HG02610 (cell line): ENCODE data around the gene ABHD16B.
"Not testable (repeated sequence)": the region's sequence is repeated elsewhere in the genome, so short reads cannot be mapped to it uniquely, and the experiment has no call there.

Experiments used
- ATAC-seq: cut with Tn5 transposase; IDR thresholded peaks from one replicate; pipeline ENCODE4 v1.9.1; 2021; ENCODE audit warnings: mild to moderate bottlenecking, moderate library complexity; ENCODE audit not compliant: unreplicated experiment

ABHD16B gene

DNA sequence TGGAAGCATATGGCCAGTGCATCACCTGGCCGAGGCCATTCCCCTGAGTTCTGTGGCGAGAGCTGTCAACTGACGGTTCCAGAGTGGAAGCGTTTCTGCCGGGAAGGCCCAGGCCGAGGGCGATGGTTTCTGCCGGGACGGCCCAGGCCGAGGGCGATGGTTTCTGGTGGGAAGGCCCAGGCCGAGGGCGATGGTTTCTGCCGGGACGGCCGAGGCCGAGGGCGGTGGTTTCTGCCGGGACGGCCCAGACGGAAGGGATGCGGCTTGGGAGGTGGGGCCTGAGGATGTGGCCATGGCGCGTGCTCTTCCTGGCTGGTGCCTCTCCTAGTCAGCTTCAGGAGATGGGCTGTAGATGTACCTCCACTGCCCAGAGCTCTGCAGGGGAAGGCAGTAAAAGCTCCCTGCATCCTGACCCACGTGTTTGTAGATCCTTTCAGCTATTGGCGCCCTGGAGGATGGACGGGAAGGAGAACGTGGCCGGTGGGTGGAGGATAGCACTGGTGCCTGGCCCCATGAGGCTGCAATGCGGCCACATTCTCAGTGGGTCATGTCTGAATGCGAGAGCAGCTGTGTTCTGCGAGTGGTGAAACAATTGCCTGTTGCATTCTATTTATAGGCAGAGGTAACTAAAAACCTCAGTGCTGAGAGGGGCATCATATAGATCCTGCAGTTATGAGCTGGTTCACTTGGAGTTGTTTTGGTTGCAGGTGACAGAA is 16.6 kb downstream of the ABHD16B start:
- no peak for ATAC-seq

DNA sequence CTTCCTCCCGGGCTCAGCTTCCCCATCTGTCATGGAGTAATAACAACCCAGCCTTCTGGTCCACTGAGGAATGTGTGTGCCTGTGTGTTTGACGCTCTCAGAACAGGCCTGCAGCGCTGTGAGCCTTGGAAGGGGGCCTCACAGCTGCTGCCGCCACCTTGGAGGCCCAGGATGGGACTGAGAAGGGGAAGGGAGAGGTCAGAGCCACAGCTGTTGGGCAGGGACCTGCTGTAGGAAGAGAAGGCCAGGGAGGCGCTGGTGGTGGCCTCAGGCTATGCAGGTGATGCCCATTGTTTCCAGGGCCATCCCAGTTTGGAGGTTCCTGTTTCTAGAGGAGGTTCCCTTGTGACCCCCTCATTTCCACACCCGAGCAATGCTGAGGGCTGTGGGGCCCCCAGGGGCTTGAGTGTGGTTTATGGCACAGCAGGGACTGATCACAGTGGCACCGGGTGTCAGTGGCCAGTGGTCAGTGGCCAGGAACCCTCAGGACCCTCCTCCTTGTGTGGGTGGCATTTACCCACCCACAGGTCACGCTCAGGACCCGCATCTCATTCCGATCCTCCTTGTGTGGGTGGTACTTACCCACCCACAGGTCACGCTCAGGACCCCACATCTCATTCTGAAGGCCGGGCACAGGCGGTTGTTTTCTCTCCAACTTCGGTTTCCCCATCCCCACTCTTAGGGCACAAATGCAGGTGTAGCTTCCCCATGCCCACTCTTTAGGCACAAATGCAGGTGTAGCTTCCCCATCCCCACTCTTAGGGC is 17.8 kb downstream of the ABHD16B start:
- no peak for ATAC-seq

DNA sequence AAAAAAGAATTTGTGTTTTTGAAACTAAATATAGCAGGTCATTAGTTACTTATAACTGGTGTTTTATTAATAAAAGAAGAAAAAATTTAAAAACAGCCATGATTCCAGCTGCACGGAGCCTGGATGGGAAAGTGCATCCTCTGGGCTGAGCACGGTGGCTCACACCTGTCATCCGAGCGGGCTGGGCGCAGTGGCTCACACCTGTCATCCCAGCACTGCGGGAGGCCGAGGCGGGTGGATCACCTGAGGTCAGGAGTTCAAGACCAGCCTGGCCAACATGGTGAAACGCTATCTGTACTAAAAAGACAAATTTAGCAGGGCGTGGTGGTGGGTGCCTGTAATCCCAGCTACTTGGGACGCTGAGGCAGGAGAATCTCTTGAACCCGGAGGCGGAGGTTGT is 19.6 kb downstream of the ABHD16B start:
- ATAC-seq: not testable (repeated sequence)

DNA sequence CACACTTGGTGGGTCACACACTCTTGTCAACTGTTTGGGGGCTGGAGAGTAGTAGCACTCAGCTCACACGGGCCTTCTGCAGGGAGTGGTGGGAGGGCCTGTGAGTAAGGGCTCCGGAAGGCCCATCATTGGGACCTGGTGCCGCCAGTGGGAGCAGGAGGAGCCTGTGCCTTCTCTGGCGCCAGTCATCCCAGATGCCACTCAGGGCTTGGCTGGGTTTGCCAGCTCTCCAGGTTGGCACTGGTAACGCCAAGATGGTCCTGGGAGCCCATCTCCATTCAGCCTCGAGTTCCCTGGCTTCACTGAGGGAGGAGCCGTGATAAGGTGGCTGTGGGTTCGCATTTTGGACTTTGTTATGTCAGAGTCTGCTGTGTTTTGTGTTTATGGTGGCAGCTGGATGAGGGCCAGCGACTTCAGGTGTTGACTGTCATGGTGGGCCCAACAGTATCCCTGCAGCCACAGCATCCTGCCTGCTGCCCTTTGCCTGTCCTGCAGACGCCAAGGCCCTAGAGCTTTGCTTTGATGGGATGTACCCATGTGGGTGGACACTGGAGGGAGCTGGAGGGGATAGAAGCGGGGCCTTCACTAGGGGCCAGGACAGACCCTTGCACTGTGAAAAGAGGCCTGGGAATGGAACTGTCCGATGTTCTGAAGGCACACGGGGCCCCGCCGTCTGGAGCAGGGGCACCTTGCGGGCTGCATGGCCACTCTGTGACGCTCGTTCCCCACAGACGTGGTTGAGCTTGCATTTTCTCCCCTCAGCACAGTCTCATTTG is 20.3 kb downstream of the ABHD16B start:
- ATAC-seq: no peak

DNA sequence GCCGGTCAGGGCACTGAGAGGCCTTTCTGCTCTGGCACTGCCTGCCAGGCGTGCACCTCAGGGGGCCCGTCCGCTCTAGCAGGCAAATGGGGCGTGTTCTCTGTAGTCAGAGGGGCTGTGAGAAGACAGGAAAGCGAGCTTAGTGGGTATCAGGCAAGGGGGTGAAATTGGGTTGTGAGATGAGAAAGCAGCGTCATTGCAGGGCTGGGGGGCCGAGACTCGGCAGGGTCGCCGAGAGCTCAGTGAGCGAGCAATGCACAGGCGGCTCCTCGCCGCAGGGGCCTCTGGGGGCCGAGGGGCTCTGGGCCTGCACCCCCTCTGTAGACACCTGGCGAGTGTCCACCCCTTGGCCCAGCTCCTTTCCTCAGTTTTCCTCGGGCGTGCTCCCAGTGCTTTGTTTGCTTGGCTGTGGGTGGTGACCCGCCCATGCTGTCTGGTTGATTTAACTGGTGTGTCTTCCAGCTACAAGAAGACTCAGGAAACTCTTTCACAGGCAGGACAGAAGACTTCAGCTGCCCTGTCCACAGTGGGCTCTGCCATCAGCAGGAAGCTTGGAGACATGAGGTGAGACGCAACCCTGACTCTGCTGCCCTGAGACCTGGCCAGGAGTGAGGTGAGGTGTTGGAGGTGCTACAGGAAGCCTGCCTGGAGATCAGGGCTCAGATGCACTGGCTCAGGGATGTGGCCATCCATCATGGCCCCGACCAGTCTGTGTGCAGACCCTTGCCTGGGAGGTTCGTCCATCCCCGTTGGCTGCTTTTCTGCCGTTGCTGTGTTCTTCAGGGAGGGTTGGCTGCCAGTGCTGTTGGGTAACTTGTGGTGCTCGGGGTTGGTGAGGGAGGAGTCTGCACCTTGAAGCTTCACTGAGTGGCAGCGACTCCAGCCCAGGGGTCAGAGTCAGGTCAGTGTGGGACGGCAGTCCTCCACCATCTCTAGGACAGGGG is 21.2 kb downstream of the ABHD16B start:
- ATAC-seq: no peak

DNA sequence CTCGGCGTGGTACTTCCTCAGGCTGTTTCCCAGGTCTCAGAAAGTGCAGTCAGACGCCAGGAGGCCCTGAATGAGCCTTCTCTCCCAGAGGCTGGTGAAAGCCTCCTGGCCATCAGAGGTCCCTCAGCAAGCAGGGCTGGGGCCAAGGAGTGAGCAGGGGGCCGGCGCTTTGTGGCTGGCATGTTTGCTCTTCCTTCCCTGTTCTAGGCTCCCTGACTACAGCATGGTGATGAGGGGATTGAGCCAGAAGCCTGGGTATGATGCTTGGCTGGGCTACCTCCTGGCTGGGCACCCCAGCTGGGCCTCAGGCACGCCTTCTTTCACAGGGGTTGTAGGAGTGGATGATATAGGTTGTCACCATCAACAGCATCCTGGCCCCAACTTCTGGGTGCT is 21.9 kb downstream of the ABHD16B start:
- no peak for ATAC-seq

- ATAC-seq: no peak
These were observed 23.4 kb downstream of the ABHD16B start for GRCh38 chr20:63884506-63885263.

GRCh38 chr20:63885264-63886053 is 24.2 kb downstream of the ABHD16B start:
- ATAC-seq: no peak

GRCh38 chr20:63886054-63886419 is 24.7 kb downstream of the ABHD16B start:
- no peak for ATAC-seq

DNA sequence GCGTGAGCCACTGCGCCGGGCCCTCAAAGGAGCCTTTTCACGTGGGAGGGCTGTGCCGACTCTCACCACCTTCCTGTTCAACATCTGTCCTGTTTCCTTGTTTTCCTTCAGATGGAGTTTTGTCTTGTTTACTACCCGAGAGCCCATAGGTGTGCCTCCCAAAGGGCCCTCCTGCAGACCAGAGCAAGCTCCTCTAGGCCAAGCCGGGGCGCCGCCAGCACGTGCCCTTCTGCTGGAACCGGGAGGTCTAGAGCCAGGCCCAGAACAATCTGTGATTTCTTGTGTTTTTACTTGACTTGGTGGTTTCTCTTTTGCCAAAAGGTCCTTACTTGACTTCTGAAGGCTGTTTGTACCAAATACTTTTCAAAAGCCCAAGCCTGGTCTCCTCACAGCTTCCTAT is 25.6 kb downstream of the ABHD16B start:
- no peak for ATAC-seq

DNA sequence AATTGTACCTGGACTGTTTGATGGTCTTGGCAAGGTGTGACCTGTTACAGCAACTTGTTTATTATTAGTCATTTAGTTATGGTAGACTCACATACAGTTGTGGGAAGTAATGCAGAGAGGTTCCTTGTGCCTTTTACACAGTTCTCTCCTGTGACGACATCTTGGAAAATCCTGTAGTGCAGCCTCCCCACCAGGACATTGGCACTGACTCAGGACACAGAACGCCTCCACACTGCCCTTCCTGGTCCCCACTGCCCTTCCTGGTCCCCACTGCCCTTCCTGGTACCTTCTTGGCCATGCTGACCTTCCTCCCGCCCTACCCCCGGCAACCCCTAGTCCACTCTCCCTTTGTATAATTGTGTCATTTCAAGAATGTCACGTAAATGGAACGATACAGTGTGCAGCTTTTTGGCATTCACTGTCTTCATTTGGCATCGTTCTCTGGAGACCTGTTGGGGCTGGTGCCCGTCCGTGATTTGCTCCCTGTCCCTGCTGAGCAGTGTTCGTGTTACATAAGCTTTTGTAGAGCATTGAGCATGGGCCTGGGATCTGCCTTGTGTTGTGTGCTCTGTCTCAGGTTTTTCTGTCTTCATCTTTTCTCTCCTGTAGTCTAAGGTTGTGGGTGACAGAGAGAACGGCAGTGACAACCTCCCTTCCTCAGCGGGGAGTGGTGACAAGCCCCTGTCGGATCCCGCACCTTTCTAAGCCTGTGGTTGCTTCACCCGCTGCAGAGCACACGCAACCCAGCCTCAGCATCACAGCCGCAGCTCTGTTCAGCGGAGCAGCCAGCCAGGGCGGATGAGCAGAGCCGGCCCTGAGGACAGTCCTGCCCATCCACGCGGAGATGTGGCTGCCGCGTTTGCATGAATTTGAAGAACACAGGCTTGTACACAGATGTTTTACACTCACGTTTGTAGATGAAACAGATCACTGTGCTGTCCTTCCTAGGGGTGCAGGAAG is 28.2 kb downstream of the ABHD16B start:
- ATAC-seq: no peak

- no peak for ATAC-seq
These were observed 28.9 kb downstream of the ABHD16B start for GRCh38 chr20:63890201-63890576.

- ATAC-seq: no peak
These were observed 29.3 kb downstream of the ABHD16B start for GRCh38 chr20:63890616-63891015.

DNA sequence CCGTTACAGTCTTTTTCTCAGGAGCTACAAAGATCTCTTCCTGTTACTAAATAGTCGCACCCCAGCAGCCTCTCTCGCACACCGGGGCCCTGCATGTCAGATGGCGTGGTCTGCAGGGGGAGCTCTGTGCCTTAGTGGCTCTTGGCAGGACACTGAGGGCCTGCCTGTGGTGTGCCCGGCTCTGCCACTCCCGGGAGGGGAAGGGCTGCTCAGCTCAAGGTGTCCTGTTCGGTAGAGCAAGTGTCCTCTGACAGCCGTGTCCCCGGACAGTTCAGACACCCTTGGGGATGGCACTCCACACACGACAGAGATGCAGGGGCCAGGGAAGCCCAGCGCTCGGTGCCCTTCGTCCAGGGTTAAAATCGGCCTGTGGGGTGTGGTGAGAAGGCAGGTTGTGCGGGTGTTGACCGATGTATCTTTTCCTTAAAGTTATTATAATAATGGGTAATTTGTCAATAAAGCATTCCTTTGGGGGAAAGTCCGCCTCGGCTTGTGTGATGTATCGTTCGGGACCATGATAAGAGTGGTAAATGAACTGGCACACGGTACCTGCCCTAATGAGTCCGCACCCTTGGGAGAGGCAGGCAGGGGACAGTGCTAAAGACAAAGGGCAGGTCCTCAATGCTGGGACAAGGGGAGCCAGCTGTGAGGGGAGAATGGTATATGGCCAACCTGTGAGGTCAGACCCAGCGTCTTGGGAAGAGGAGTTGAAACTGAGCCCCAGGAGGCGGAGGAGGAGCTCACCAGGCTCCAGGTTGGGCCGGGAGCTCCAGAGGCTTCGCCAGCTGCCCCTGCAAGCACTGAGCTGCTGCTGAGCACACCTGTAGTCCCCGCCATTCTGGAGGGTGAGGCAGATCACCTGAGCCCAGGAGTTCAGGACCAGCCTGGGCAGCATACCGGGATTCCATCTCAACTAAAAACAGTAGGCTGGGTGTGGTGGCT is 30.0 kb downstream of the ABHD16B start:
- ATAC-seq: no peak

- no peak for ATAC-seq
These were observed 31.1 kb downstream of the ABHD16B start for GRCh38 chr20:63892402-63892801.

- no peak for ATAC-seq
These were observed 32.7 kb downstream of the ABHD16B start for GRCh38 chr20:63893999-63894357.
